Activated CD4-positive, alpha-beta T cell treated with anti-CD3 and anti-CD28 coated beads for 24 hours (primary cell): Measurements from ENCODE around the gene GPR139.

Experiments
- DNase-seq, 2 donors: peaks; one replicate each; pipeline ENCODE4 v3.0.0-alpha.2; 2020; ENCODE audit warnings: low read depth in 2 of 2

Gene GPR139

GRCh38 chr16:20053336-20053735 lies 20.4 kb downstream of the GPR139 start:
- DNase-seq, result no peak

DNA sequence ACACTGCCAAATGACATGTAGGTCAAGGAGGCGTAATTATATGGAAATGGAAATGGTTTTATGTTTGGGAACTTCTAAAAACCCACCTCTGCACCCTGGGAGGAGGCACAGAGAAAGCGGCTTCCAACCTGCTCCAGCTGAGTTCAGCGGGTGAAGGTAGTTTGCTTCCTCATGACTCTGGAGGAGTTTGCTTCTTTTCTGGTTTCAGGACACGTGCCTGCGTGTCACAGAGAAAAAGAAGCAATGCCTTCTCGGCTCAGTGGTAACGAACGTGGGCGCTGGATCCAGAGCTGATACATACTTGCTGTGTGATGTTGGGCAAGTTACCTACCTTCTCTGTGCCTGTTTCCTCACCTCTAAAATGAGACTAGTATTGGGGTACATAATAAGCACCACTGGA lies 22.1 kb downstream of the GPR139 start:
- DNase-seq, result no peak

GRCh38 chr16:20051147-20051546 lies 22.5 kb downstream of the GPR139 start:
- no peak for DNase-seq

DNA sequence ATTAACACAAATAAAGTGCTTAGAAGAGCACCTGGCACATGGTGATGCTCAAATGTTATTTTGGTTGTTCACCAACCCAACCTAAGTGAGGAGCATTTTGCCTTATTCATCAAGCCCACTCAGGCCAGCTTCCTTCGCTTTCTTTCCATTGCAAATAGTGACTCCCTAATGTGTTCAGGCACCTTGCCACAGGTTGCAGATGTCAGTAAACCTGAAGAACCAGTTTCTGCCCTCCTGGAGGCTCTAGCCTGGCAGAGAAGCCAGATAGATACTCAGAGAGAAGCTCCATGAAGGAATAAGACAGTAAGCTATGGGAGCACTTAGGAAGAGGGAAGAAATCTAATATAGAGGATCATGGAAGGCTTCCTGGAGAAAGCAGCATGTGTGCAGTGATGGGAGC lies 23.9 kb downstream of the GPR139 start:
- no peak for DNase-seq

- DNase-seq, result no peak
Observed at GRCh38 chr16:20045886-20046285, 27.8 kb downstream of the GPR139 start.

DNA sequence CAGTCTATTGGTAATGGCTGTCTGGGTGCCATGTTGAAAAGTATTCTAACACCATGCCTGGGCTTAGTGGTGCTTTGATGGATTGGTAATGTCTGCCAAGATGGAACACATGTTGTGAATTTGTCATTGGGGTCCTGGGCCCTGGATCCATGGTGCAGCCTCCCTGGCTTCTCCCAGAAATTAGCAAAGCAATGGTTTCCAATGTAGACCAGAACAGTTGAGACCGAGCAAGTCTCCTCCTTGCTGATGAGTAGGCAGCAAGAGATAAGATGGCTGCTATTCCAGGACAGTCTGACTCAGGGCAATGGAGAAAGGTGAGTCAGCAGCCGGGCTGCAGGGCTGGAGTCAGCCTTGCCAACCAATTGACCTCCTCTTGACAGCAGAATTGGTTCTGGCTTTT lies 30.8 kb downstream of the GPR139 start:
- DNase-seq, result no peak

GRCh38 chr16:20041924-20042596 lies 31.6 kb downstream of the GPR139 start:
- DNase-seq, result no peak

DNA sequence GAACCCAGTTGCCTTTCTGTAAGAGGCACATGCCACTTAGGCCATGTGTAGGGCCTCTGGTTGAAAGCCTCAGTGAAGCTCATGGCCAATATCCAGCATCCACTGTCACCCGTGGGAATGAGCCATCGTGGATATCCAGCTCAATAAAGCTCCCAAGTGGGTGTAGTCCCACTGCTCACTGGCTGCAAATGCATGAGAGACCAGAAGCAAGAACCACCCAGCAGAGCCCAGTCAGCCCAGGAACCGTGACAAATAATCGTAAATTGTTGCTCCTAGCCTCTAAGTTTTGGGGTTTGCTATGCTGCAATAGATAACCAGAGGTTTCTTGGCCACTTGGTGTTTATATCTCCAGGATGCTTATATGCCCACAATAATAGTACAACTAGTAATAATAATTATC lies 33.7 kb downstream of the GPR139 start:
- DNase-seq, result no peak

- no peak for DNase-seq
Observed at GRCh38 chr16:20029611-20030010, 44.1 kb downstream of the GPR139 start.

- no peak for DNase-seq
Observed at GRCh38 chr16:20026361-20027072, 47.2 kb downstream of the GPR139 start.

DNA sequence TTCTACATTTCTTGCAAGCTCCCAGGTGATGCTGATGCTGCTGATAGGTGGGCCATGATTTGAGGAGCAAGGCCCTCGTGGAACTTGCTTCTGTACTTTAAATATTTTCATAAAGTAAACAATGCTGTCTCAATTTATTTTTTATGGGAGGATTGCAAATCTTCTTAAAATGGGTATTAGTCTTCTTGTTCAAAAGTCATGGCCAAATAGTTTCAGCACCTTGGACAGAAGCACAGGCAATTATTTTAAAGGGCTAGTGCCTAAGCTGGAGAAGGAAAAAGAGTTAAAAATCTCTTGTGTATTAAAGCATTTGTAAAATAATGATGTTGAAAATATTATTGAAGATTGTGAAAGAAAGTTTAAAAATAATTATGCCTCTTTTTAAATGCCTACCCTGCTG lies 50.5 kb downstream of the GPR139 start:
- DNase-seq, result no peak

GRCh38 chr16:20020976-20021375 lies 52.7 kb downstream of the GPR139 start:
- DNase-seq, result no peak

DNA sequence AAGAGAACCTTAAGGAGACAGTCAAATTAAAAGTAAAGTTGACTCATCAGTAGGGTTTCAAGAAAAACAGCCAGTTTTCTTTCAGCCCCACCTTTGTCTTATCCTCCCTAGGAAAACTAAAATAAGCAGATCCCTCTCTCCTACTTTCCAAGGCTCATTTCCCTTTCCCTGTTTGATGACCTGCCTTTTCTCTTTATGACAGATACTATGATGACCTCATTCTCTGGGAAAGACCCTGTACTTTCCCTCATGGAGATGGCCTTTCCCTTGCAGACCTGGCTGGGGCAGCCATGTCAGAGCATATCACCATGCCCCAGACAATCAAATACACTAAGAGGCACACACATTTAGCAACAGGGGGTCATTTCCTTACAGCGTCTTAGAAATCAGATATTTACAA lies 53.6 kb downstream of the GPR139 start:
- no peak for DNase-seq

GRCh38 chr16:20016234-20016633 lies 57.5 kb downstream of the GPR139 start:
- no peak for DNase-seq

- no peak for DNase-seq
Observed at GRCh38 chr16:20004931-20005330, 68.8 kb downstream of the GPR139 start.

GRCh38 chr16:20002936-20003335 lies 70.8 kb downstream of the GPR139 start:
- no peak for DNase-seq

- DNase-seq, result no peak
Observed at GRCh38 chr16:20001856-20002707, 71.6 kb downstream of the GPR139 start.

- DNase-seq, result no peak
Observed at GRCh38 chr16:19997734-19998133, 76.0 kb downstream of the GPR139 start.

- no peak for DNase-seq
Observed at GRCh38 chr16:19997264-19997663, 76.4 kb downstream of the GPR139 start.

GRCh38 chr16:19994466-19995170 lies 79.1 kb downstream of the GPR139 start:
- no peak for DNase-seq

- no peak for DNase-seq
Observed at GRCh38 chr16:19991614-19992013, 82.1 kb downstream of the GPR139 start.

DNA sequence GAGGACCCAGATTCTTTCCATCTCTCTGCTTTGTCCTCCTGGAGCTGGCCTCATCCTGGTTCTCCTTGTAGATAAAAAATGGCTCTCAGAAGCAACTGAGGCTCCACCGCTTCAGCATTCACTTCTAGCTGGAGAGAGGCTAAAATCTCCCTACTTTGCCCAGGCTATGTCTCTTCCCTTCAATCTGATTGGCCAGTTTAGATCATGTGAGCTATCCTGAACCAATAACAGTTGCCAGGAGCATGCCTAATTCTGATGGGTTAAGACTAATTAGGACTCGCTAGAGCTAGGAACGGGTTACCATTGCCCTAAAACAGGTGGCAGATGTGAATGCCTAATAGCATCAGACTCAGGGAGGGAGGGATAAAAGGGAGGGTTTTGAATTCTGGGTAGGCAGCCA lies 89.6 kb downstream of the GPR139 start:
- no peak for DNase-seq
